Endodermal cell (in vitro differentiated cells): ENCODE data around the gene DUOXA1. TPM values are rescaled to one million over a fixed set of nuclear protein-coding genes. Genes with fewer than 3 reads are reported as not detected.

ENCODE experiments used
- DNase-seq: peaks from one replicate; pipeline ENCODE4 v3.0.0-alpha.2; 2017
- H3K27ac ChIP-seq: 2 replicates; pipeline ENCODE4 v1.5.1; 2013; ENCODE audit warnings: mild to moderate bottlenecking, low read depth, low read length, moderate library complexity
- H3K27me3 ChIP-seq: 2 replicates; pipeline ENCODE4 v1.6.1; 2013; ENCODE audit warnings: mild to moderate bottlenecking, low read length, moderate library complexity; ENCODE audit not compliant: insufficient read depth, control insufficient read depth, poor library complexity, severe bottlenecking
- H3K36me3 ChIP-seq: 2 replicates; pipeline ENCODE4 v1.7.0; 2013; ENCODE audit warnings: mild to moderate bottlenecking, low read length, moderate library complexity; ENCODE audit not compliant: control insufficient read depth, insufficient read depth
- H3K4me1 ChIP-seq: one replicate; pipeline ENCODE4 v1.7.0; 2013; ENCODE audit warnings: low read length; ENCODE audit not compliant: control insufficient read depth, insufficient read depth
- H3K4me3 ChIP-seq: 2 replicates; pipeline ENCODE4 v1.5.1; 2013; ENCODE audit warnings: mild to moderate bottlenecking, low read length, moderate library complexity
- H3K9ac ChIP-seq: 2 replicates; pipeline ENCODE4 v1.6.1; 2013; ENCODE audit warnings: mild to moderate bottlenecking, low read length, moderate library complexity; ENCODE audit not compliant: poor library complexity, severe bottlenecking; ENCODE audit errors: extremely low read depth
- H3K9me3 ChIP-seq: 2 replicates; pipeline ENCODE4 v1.6.1; 2013; ENCODE audit warnings: mild to moderate bottlenecking, low read length, moderate library complexity; ENCODE audit not compliant: control insufficient read depth
- H3K27ac Mint-ChIP-seq: 2 replicates; pipeline ENCODE4 v1.8.0; 2020; ENCODE audit warnings: mixed read lengths
- H3K27me3 Mint-ChIP-seq: 2 replicates; pipeline ENCODE4 v1.8.0; 2021; ENCODE audit warnings: mild to moderate bottlenecking, mixed read lengths; ENCODE audit not compliant: insufficient read depth
- H3K36me3 Mint-ChIP-seq: 2 replicates; pipeline ENCODE4 v1.8.0; 2020; ENCODE audit warnings: low read depth, mixed read lengths
- H3K4me1 Mint-ChIP-seq: 2 replicates; pipeline ENCODE4 v1.8.0; 2020; ENCODE audit warnings: mixed read lengths
- H3K4me3 Mint-ChIP-seq: 2 replicates; pipeline ENCODE4 v1.8.0; 2020; ENCODE audit warnings: mild to moderate bottlenecking, moderate library complexity, mixed read lengths
- H3K9me3 Mint-ChIP-seq: 2 replicates; pipeline ENCODE4 v1.8.0; 2020; ENCODE audit warnings: mild to moderate bottlenecking, mixed read lengths
- CTCF ChIP-seq: fragments of 200-600 bp; sonication (generic); conservative IDR thresholded peaks from 2 replicates; pipeline ENCODE4 v1.5.0; 2021; ENCODE audit warnings: antibody characterized with exemption, mild to moderate bottlenecking
- WGBS, 2 experiments: methylation state at CpG; one replicate each; pipeline versions ENCODE4 v1.1.5 to v1.1.7; 2013; ENCODE audit warnings: missing lambda C conversion rate in 2 of 2, mixed read lengths in 1 of 2; ENCODE audit not compliant: insufficient coverage in 1 of 2, insufficient read length in 1 of 2; 5-methylcytosine and 5-hydroxymethylcytosine counted together
- total RNA-seq, 2 donors: library from RNA; stranded (reverse); fragmentation: NEBNext Ultra II Directional in 1 of 2; extraction: Animal tissue kit (Norgen Biotek cat#: 25700) in 1 of 2; gene quantifications; 2 replicates in 1 of 2; 3 replicates in 1 of 2; pipeline ENCODE4 v1.2.1, GENCODE V29; 2021

Gene DUOXA1
- total RNA-seq, 2 donors from 2014 or later = 0.86 to 0.99 TPM

- H3K36me3 ChIP-seq = no peaks in the 10 kb centered on the region
- H3K27me3 ChIP-seq = peaks cover 99% of the 10 kb centered on the region
- H3K4me1 ChIP-seq = peaks cover 3% of the 10 kb centered on the region
- DNase-seq = no peak
- H3K4me3 ChIP-seq = no peak overlapping the region
- no peak overlapping the region for H3K27ac Mint-ChIP-seq
- no peak overlapping the region for H3K27ac ChIP-seq
- no peaks in the 10 kb centered on the region for H3K9me3 Mint-ChIP-seq
- H3K27me3 Mint-ChIP-seq = peaks cover 91% of the 10 kb centered on the region
- H3K36me3 Mint-ChIP-seq = no peaks in the 10 kb centered on the region
- H3K4me3 Mint-ChIP-seq = no peak overlapping the region
- WGBS, 2 experiments = 88 to 91% methylated on average over 3 of the region's 3 CpGs
- H3K4me1 Mint-ChIP-seq = peaks cover 7% of the 10 kb centered on the region
- no peaks in the 10 kb centered on the region for H3K9me3 ChIP-seq
- no peak overlapping the region for H3K9ac ChIP-seq
- no peak for TF ChIP-seq CTCF
These were observed 1.8 kb upstream of the DUOXA1 start for GRCh38 chr15:45131510-45131909.

- Mint-ChIP-seq H3K9me3 (no peaks in the 10 kb centered on the region), H3K36me3 (no peaks in the 10 kb centered on the region), H3K4me1 (peaks cover 5% of the 10 kb centered on the region), H3K27ac (no peak overlapping the region), H3K27me3 (peaks cover 94% of the 10 kb centered on the region), H3K4me3 (peak overlapping the region; percentile 51)
- no peak overlapping the region for H3K4me3 ChIP-seq
- H3K27me3 ChIP-seq = peaks cover 100% of the 10 kb centered on the region
- DNase-seq = no peak
- no peaks in the 10 kb centered on the region for H3K36me3 ChIP-seq
- TF ChIP-seq CTCF = no peak
- H3K4me1 ChIP-seq = peaks cover 3% of the 10 kb centered on the region
- 89 to 94% methylated on average over 4 to 7 of the region's 7 CpGs for WGBS, 2 experiments
- H3K9ac ChIP-seq = no peak overlapping the region
- H3K9me3 ChIP-seq = no peaks in the 10 kb centered on the region
- H3K27ac ChIP-seq = no peak overlapping the region
These were observed 767 bp upstream of the DUOXA1 start for GRCh38 chr15:45130291-45131000.

- Mint-ChIP-seq H3K4me3 (peak overlapping the region; percentile 51), H3K27ac (no peak overlapping the region), H3K27me3 (peaks cover 94% of the 10 kb centered on the region), H3K9me3 (no peaks in the 10 kb centered on the region), H3K36me3 (no peaks in the 10 kb centered on the region), H3K4me1 (peaks cover 5% of the 10 kb centered on the region)
- TF ChIP-seq CTCF = no peak
- peak; percentile 73 for DNase-seq
- H3K9me3 ChIP-seq = no peaks in the 10 kb centered on the region
- no peak overlapping the region for H3K9ac ChIP-seq
- H3K4me3 ChIP-seq = peak overlapping the region; percentile 60
- H3K4me1 ChIP-seq = peaks cover 3% of the 10 kb centered on the region
- H3K36me3 ChIP-seq = no peaks in the 10 kb centered on the region
- 15 to 19% methylated on average over 18 to 47 of the region's 47 CpGs for WGBS, 2 experiments
- peaks cover 100% of the 10 kb centered on the region for H3K27me3 ChIP-seq
- no peak overlapping the region for H3K27ac ChIP-seq
These were observed 574 bp downstream of the DUOXA1 start for GRCh38 chr15:45128971-45129639.
